Right cardiac atrium (tissue), 5 donors: ENCODE results near the gene LRRC45. TPM values are rescaled to one million over a fixed set of nuclear protein-coding genes. Genes with fewer than 3 reads are reported as not detected.

Experiments used
- ATAC-seq, 2 donors: fragments of 200-7000 bp; cut with Tn5 transposase; one replicate each; pipeline versions ENCODE4 v1.8.0 to v1.9.1; 2020; ENCODE audit warnings: moderate library complexity in 2 of 2, mild to moderate bottlenecking in 1 of 2
- DNase-seq, 3 donors: peaks; one replicate each; pipeline ENCODE4 v3.0.0-alpha.2; 2020
- H3K27ac ChIP-seq: one replicate; pipeline ENCODE4 v1.5.1; 2013; ENCODE audit warnings: mild to moderate bottlenecking, low read length, control low read depth, moderate library complexity
- H3K27me3 ChIP-seq: one replicate; pipeline ENCODE4 v1.6.1; 2013; ENCODE audit not compliant: control insufficient read depth, insufficient read depth
- H3K4me1 ChIP-seq: one replicate; pipeline ENCODE4 v1.6.1; 2013; ENCODE audit warnings: low read length; ENCODE audit not compliant: control insufficient read depth, insufficient read depth
- H3K4me3 ChIP-seq: one replicate; pipeline ENCODE4 v1.5.1; 2013; ENCODE audit warnings: low read length, control low read depth
- H3K9me3 ChIP-seq: one replicate; pipeline ENCODE4 v1.6.1; 2013; ENCODE audit warnings: low read length; ENCODE audit not compliant: control insufficient read depth
- WGBS: extraction: QIAGEN DNeasy Blood & Tissue Kit; methylation state at CpG from one replicate; pipeline ENCODE4 v1.1.7; 2013; 5-methylcytosine and 5-hydroxymethylcytosine counted together
- intact Hi-C, 4 donors: fragments of 100-400 bp; cut with DNase I; formaldehyde crosslinking; loops; one replicate each; pipeline versions ENCODE4 v1.11.0 to v1.14.0; 2022 to 2023
- polyA plus RNA-seq: library from polyadenylated mRNA; stranded (reverse); fragments of 200-250 nt; gene quantifications from one replicate; pipeline ENCODE4 v1.2.3, GENCODE V29; 2013
- total RNA-seq, 4 donors: library from RNA; stranded (reverse); fragmentation: NEBNext Ultra II Directional; extraction: Animal tissue kit (Norgen Biotek cat#: 25700); gene quantifications; one replicate each; pipeline ENCODE4 v1.2.1, GENCODE V29; 2021
- donor health status: healthy with polysubstance abuse.
- donor health status: DM: no; HTN: yes; CAD: no.
- donor health status: DM: no; HTN: no; CAD: no.
- donor health status: DM: no; HTN: yes; CAD: no; lungs with severe emphysema.
- donor health status: DM: yes; HTN: yes; CAD: no.

Gene LRRC45
- total and polyA plus RNA-seq, 5 donors = 3.2 to 6.7 (median 5.5) TPM

- no peaks in the 10 kb centered on the region for H3K27me3 ChIP-seq
- no peaks in the 10 kb centered on the region for H3K9me3 ChIP-seq
- peaks cover 4% of the 10 kb centered on the region for H3K4me1 ChIP-seq
- ATAC-seq (no peak), DNase-seq (no peak)
- intact Hi-C loops = no loop called here
- H3K4me3 ChIP-seq = no peak overlapping the region
- WGBS = 96% methylated on average over 8 of the region's 8 CpGs
- no peak overlapping the region for H3K27ac ChIP-seq
Measured at GRCh38 chr17:82039695-82040299, 16.7 kb downstream of the LRRC45 start.

DNA sequence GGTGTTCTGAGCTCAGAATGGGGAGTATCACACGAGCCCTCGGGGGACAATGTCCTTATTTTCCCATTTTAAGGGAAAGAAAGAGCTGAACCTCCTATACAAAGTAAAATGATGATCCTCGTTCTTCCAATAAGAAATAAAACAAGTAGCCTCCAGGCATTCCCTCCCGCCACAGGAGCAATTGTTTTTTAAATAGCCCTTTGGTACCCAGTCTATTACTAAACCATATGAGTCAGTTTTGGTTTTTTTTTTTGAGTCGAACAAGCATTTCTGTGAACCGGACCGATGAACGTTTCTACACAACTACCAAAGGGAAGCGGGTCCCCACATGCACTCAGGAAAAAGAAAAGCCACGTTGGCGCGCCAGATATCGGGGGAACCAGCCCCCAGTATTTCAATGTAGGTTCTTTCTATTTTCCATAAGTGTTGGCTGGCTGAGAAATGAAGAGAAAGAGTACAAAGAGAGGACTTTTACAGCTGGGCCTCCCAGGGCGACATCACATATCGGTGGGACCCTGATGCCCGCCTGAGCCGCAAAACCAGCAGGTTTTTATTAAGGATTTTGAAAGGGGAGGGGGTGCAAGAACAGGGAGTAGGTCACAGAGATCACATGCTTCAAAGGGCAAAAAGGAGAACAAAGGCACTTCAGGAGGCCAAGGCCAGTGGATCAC is 18.2 kb downstream of the LRRC45 start:
- DNase-seq = no peak
- intact Hi-C loops = no loop called here
- no peaks in the 10 kb centered on the region for H3K9me3 ChIP-seq
- H3K4me3 ChIP-seq = no peak overlapping the region
- no peaks in the 10 kb centered on the region for H3K27me3 ChIP-seq
- 87% methylated on average over 17 of the region's 17 CpGs for WGBS
- H3K4me1 ChIP-seq = peaks cover 2% of the 10 kb centered on the region
- no peak for ATAC-seq
- no peak overlapping the region for H3K27ac ChIP-seq

GRCh38 chr17:82042649-82043048 is 19.5 kb downstream of the LRRC45 start:
- DNase-seq (no peak), ATAC-seq (no peak)
- Histone ChIP-seq H3K4me1 (no peaks in the 10 kb centered on the region), H3K27me3 (no peaks in the 10 kb centered on the region), H3K9me3 (no peaks in the 10 kb centered on the region), H3K4me3 (no peak overlapping the region), H3K27ac (no peak overlapping the region)
- WGBS = 87% methylated on average over 9 of the region's 9 CpGs
- intact Hi-C loops = no loop called here

DNA sequence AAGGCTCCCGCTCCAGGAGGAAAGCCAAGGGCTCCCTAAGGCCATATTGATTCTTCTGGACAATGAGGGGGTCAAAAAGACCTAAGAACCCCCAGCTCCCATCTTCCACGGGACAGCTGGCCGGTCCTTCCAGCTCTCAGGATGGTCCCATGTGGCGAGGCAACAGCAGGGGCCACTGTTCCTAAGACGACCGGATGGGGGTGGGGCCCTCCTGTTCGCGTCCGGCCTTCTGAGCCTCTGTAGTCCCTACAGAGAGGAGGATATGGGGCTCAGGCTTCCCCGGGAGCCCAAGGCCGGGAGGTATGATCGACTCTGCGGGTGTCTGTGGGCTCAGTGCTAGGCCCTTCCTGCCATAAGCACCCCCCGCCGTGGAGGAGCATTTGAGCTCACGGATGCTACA is 20.4 kb downstream of the LRRC45 start:
- Histone ChIP-seq H3K4me1 (no peaks in the 10 kb centered on the region), H3K9me3 (no peaks in the 10 kb centered on the region), H3K27ac (no peak overlapping the region), H3K27me3 (no peaks in the 10 kb centered on the region), H3K4me3 (no peak overlapping the region)
- no peak for ATAC-seq
- intact Hi-C loops = no loop called here
- 58% methylated on average over 16 of the region's 16 CpGs for WGBS
- DNase-seq = no peak

DNA sequence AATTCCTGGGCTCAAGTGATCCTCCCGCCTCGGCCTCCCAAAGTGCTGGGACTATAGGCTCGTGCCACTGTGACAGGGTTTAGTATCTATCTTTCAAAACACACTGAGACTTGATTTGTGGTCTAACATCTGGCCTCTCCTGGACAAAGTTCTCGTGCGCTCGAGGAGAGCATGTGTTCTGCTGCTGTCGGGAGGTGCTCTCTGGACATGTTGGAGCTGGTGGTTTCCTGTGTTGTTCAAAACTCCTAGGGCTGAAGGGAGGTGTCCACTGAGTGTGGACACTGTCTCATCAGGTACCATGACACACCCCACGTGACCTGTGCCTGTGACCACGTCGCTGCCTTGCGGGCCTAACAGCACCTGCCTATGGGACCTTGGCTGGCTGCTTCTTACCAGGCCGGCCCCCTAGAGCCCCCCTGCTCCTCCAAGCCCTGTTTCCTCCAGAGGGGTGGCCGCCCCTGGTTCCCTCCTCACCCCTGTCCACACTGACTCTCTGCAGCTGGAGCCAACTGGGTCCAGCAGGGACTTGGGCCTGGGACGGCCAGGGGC is 22.9 kb downstream of the LRRC45 start:
- DNase-seq (peak in 2 of 3 donors; percentile 24 to 36), ATAC-seq (no peak)
- no peak overlapping the region for H3K27ac ChIP-seq
- intact Hi-C loops = no loop called here
- no peaks in the 10 kb centered on the region for H3K27me3 ChIP-seq
- 73% methylated on average over 14 of the region's 14 CpGs for WGBS
- no peaks in the 10 kb centered on the region for H3K9me3 ChIP-seq
- no peak overlapping the region for H3K4me3 ChIP-seq
- no peaks in the 10 kb centered on the region for H3K4me1 ChIP-seq

DNA sequence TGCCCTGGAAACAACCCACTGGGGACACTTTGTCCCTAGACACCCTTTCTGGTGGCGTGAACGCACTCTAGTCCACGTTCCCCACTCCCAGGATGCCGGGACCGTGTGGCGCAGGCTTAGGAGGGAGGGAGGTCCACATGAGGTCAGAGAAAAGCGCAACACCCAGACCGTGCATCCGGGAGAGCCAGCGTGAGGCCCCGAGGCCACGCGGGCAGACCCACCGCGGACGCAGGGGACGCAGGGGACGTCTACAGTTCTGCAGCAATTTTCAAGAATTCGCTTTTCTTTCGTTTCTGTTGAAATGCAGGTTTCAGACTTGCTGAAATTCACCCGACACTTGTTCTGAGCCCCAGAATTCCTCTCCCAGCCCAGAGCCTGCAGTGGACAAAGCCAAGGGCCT is 23.8 kb downstream of the LRRC45 start:
- H3K4me3 ChIP-seq = no peak overlapping the region

GRCh38 chr17:82047379-82047778 is 24.3 kb downstream of the LRRC45 start:
- H3K9me3 ChIP-seq = no peaks in the 10 kb centered on the region
- DNase-seq (peak; percentile 3 to 38 (median 29)), ATAC-seq (no peak)
- H3K4me1 ChIP-seq = no peaks in the 10 kb centered on the region
- H3K27ac ChIP-seq = no peak overlapping the region
- H3K27me3 ChIP-seq = no peaks in the 10 kb centered on the region
- H3K4me3 ChIP-seq = no peak overlapping the region
- 89% methylated on average over 24 of the region's 24 CpGs for WGBS
- intact Hi-C loops = no loop called here

More for the DNA sequence above, 23.8 kb downstream of the LRRC45 start:
- intact Hi-C loops = no loop called here
- 85% methylated on average over 21 of the region's 21 CpGs for WGBS
- no peaks in the 10 kb centered on the region for H3K27me3 ChIP-seq
- H3K27ac ChIP-seq = no peak overlapping the region
- H3K9me3 ChIP-seq = no peaks in the 10 kb centered on the region
- ATAC-seq (no peak), DNase-seq (peak; percentile 6 to 43 (median 37))
- no peaks in the 10 kb centered on the region for H3K4me1 ChIP-seq

DNA sequence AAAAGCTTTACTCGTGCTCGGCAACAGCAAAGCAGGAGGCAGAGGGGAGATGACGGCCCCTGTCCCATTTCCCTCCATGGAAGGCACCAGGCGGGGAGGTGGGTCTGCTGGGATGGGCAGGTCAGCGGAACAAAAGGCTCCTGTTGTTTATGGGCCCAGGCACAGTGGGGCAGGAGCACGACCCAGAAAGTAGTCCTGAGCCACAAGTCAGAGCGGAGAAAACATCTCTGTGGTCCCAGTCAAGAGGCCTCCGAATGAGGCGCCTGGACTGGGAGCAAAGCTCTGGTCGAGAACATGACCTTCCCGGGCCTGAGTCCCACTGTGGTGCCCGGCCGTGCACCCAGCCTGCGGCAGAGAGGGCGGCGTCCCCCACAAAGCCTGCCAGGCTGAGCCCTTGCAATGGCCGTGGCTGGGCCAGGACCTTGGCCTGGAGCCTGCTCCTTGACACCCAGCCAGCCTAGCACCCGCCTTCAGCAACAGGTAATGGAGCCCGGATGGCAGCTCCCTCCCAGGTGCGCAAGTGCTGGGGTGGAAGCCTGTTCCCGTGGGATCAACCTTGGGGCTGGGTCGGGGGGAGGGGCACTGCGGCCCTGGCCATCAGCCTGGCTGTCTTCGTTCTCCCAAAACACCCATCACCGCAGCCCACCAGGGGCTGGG is 24.9 kb downstream of the LRRC45 start:
- WGBS = 91% methylated on average over 25 of the region's 25 CpGs
- intact Hi-C loops = no loop called here
- Histone ChIP-seq H3K27me3 (no peaks in the 10 kb centered on the region), H3K4me1 (peaks cover 6% of the 10 kb centered on the region), H3K27ac (no peak overlapping the region), H3K9me3 (no peaks in the 10 kb centered on the region), H3K4me3 (no peak overlapping the region)
- DNase-seq (peak; percentile 5 to 57 (median 13)), ATAC-seq (no peak)

- intact Hi-C loops = no loop called here
- ATAC-seq (no peak), DNase-seq (peak in 2 of 3 donors; percentile 46 to 56)
- H3K4me3 ChIP-seq = no peak overlapping the region
- H3K9me3 ChIP-seq = no peaks in the 10 kb centered on the region
- 92% methylated on average over 20 of the region's 20 CpGs for WGBS
- no peak overlapping the region for H3K27ac ChIP-seq
- peaks cover 7% of the 10 kb centered on the region for H3K4me1 ChIP-seq
- no peaks in the 10 kb centered on the region for H3K27me3 ChIP-seq
Measured at GRCh38 chr17:82048571-82048971, 25.5 kb downstream of the LRRC45 start.

DNA sequence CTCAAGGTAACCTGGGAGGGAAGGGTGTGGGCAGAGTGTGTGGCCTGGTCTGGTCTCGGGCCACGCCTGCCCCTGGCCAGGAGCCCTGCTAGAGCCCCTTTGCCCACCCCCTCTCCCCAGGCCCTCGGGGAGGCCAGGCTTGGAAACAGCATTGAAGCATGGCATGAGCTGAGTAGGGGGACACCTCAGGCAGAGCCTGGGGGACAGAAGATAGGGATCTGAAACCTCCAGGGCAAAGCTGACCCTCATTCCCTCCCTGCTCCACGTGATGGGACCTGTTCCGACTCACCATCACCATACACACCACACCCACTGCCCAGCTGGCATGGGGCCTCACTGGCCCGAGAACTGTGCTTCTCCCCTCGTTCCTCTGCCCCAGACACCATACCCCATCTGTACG is 26.0 kb downstream of the LRRC45 start:
- peak in 2 of 3 donors; percentile 21 to 29 for DNase-seq
- Histone ChIP-seq H3K9me3 (no peaks in the 10 kb centered on the region), H3K4me3 (no peak overlapping the region), H3K27me3 (no peaks in the 10 kb centered on the region), H3K4me1 (peaks cover 7% of the 10 kb centered on the region), H3K27ac (no peak overlapping the region)
- WGBS = 83% methylated on average over 8 of the region's 8 CpGs
- no peak for ATAC-seq
- intact Hi-C loops = no loop called here

DNA sequence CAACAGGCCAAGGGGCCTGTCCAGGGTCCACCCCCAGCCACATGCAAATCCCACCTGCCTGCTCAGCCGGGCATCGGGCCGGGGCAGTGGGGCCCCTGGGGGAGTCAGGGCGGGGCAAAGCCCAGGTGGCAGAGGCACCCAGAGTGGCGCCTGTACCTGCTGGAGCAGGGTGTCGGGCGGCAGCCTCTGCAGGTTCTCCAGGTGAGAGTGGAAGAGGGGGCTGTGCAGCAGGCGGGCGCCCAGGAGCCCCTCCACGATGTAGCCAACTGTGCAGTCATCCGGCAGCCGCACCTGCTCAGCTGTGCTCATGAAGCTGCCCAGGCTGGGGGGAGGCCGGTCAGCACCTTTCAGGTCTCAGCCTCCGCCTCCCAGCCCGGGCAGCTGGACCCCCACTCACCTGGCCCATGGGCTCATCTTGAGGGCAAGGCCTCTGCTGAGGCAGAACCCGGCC is 26.4 kb downstream of the LRRC45 start:
- 95% methylated on average over 16 of the region's 16 CpGs for WGBS
- intact Hi-C loops = no loop called here

More for the DNA sequence above, 26.4 kb downstream of the LRRC45 start:
- Histone ChIP-seq H3K9me3 (no peaks in the 10 kb centered on the region), H3K4me1 (peaks cover 7% of the 10 kb centered on the region), H3K4me3 (no peak overlapping the region), H3K27me3 (no peaks in the 10 kb centered on the region), H3K27ac (no peak overlapping the region)
- DNase-seq (peak; percentile 11 to 54 (median 51)), ATAC-seq (no peak)
